MCF 10A (cell line): Measurements from ENCODE around the gene CEACAM5. TPM values are rescaled to one million over a fixed set of nuclear protein-coding genes. Genes with fewer than 3 reads are reported as not detected.
A peak's percentile ranks its signal among the peaks of the same experiment; 100 is the strongest.

Experiments used
- BruUV-seq: library from RNA; stranded (reverse); fragments of 400-500 nt; replicated peaks from 2 replicates; lab custom pipeline; 2021; lab: Mats Ljungman, UMichigan
- CTCF ChIA-PET: fragments of 300-600 bp; sonication (Branson Sonifier 250); formaldehyde crosslinking; extraction: SDS; loops from one replicate; lab custom pipeline; 2021; ENCODE audit warnings: antibody characterized with exemption, inconsistent platforms; lab: Yijun Ruan, JAX
- POLR2A ChIA-PET: fragments of 300-600, 350-650 bp; sonication (Branson Sonifier 250); formaldehyde crosslinking; extraction: SDS; loops from one replicate; lab custom pipeline; 2020; ENCODE audit warnings: antibody characterized with exemption, inconsistent platforms; lab: Yijun Ruan, JAX
- DNase-seq: peaks from one replicate; pipeline ENCODE4 v3.0.0-alpha.2; 2018; ENCODE audit not compliant: unreplicated experiment
- H3K27ac Mint-ChIP-seq: one replicate; pipeline ENCODE4 v1.8.0; 2022; ENCODE audit warnings: mild to moderate bottlenecking, low read depth, mixed read lengths; ENCODE audit not compliant: unreplicated experiment
- H3K27me3 Mint-ChIP-seq: one replicate; pipeline ENCODE4 v1.8.0; 2022; ENCODE audit warnings: mixed read lengths; ENCODE audit not compliant: insufficient read depth, unreplicated experiment
- H3K36me3 Mint-ChIP-seq: one replicate; pipeline ENCODE4 v1.8.0; 2022; ENCODE audit warnings: mild to moderate bottlenecking, moderate library complexity, mixed read lengths; ENCODE audit not compliant: insufficient read depth, unreplicated experiment
- H3K4me1 Mint-ChIP-seq: one replicate; pipeline ENCODE4 v1.8.0; 2022; ENCODE audit warnings: mixed read lengths; ENCODE audit not compliant: insufficient read depth, unreplicated experiment
- H3K4me3 Mint-ChIP-seq: one replicate; pipeline ENCODE4 v1.8.0; 2022; ENCODE audit warnings: mild to moderate bottlenecking, moderate library complexity, mixed read lengths; ENCODE audit not compliant: unreplicated experiment
- H3K9me3 Mint-ChIP-seq: one replicate; pipeline ENCODE4 v1.8.0; 2022; ENCODE audit warnings: mixed read lengths; ENCODE audit not compliant: unreplicated experiment
- CTCF ChIP-seq: fragments of 200-600 bp; IDR thresholded peaks from one replicate; pipeline ENCODE4 v1.8.0; 2022; ENCODE audit warnings: antibody characterized with exemption, mild to moderate bottlenecking; ENCODE audit not compliant: unreplicated experiment
- intact Hi-C: fragments of 100-400 bp; cut with micrococcal nuclease; formaldehyde crosslinking; loops from 2 replicates; pipeline ENCODE4 v1.14.1; 2022
- total RNA-seq: library from RNA; stranded (reverse); gene quantifications from 2 replicates; pipeline ENCODE4 v1.2.3, GENCODE V29; 2022

The CEACAM5 gene
- total RNA-seq, 1 experiment from 2014 or later, result not detected

- Mint-ChIP-seq H3K4me3 (no peak overlapping the region), H3K36me3 (no peaks in the 10 kb centered on the region), H3K4me1 (no peaks in the 10 kb centered on the region), H3K27me3 (peaks cover 58% of the 10 kb centered on the region), H3K27ac (no peak overlapping the region), H3K9me3 (no peaks in the 10 kb centered on the region)
- ChIA-PET CTCF (interaction anchor here (0.6 to 1.5 kb wide), 2 partner anchors 45 to 53 kb away, joined by 3 to 5 read pairs; no protein-coding TSS in a partner anchor), POLR2A (interaction anchor here (0.7 kb wide), 1 partner anchor 51 kb away, joined by 3 read pairs; no protein-coding TSS in a partner anchor)
- DNase-seq, result no peak
- intact Hi-C loops, result loop anchor here (5.0 kb wide), 1 partner anchor 52 kb away; no protein-coding TSS in a partner anchor
- BruUV-seq, result no TSS peak
- TF ChIP-seq CTCF, result no peak
Observed at GRCh38 chr19:41694196-41694595, 14.2 kb upstream of the CEACAM5 start.

DNA sequence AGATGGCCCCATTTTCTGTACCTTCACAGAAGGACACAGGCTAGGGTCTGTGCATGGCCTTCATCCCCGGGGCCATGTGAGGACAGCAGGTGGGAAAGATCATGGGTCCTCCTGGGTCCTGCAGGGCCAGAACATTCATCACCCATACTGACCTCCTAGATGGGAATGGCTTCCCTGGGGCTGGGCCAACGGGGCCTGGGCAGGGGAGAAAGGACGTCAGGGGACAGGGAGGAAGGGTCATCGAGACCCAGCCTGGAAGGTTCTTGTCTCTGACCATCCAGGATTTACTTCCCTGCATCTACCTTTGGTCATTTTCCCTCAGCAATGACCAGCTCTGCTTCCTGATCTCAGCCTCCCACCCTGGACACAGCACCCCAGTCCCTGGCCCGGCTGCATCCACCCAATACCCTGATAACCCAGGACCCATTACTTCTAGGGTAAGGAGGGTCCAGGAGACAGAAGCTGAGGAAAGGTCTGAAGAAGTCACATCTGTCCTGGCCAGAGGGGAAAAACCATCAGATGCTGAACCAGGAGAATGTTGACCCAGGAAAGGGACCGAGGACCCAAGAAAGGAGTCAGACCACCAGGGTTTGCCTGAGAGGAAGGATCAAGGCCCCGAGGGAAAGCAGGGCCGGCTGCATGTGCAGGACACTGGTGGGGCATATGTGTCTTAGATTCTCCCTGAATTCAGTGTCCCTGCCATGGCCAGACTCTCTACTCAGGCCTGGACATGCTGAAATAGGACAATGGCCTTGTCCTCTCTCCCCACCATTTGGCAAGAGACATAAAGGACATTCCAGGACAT is 13.4 kb upstream of the CEACAM5 start:
- Mint-ChIP-seq H3K9me3 (no peaks in the 10 kb centered on the region), H3K27ac (no peak overlapping the region), H3K36me3 (no peaks in the 10 kb centered on the region), H3K27me3 (peaks cover 55% of the 10 kb centered on the region), H3K4me3 (no peak overlapping the region), H3K4me1 (no peaks in the 10 kb centered on the region)
- CTCF ChIA-PET, result no interaction called here
- DNase-seq, result no peak
- intact Hi-C loops, result loop anchor here (5.0 kb wide), 1 partner anchor 53 kb away; no protein-coding TSS in a partner anchor
- POLR2A ChIA-PET, result no interaction called here
- TF ChIP-seq CTCF, result no peak
- no TSS peak for BruUV-seq

GRCh38 chr19:41695745-41696144 is 12.7 kb upstream of the CEACAM5 start:
- POLR2A ChIA-PET, result no interaction called here
- Mint-ChIP-seq H3K9me3 (no peaks in the 10 kb centered on the region), H3K4me1 (no peaks in the 10 kb centered on the region), H3K27ac (no peak overlapping the region), H3K4me3 (no peak overlapping the region), H3K27me3 (peaks cover 53% of the 10 kb centered on the region), H3K36me3 (no peaks in the 10 kb centered on the region)
- CTCF ChIA-PET, result no interaction called here
- no TSS peak for BruUV-seq
- intact Hi-C loops, result no loop called here
- no peak for DNase-seq
- TF ChIP-seq CTCF, result no peak

DNA sequence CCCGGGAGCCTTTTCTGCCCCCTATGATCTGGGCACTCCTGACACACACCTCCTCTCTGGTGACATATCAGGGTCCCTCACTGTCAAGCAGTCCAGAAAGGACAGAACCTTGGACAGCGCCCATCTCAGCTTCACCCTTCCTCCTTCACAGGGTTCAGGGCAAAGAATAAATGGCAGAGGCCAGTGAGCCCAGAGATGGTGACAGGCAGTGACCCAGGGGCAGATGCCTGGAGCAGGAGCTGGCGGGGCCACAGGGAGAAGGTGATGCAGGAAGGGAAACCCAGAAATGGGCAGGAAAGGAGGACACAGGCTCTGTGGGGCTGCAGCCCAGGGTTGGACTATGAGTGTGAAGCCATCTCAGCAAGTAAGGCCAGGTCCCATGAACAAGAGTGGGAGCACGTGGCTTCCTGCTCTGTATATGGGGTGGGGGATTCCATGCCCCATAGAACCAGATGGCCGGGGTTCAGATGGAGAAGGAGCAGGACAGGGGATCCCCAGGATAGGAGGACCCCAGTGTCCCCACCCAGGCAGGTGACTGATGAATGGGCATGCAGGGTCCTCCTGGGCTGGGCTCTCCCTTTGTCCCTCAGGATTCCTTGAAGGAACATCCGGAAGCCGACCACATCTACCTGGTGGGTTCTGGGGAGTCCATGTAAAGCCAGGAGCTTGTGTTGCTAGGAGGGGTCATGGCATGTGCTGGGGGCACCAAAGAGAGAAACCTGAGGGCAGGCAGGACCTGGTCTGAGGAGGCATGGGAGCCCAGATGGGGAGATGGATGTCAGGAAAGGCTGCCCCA is 11.8 kb upstream of the CEACAM5 start:
- no TSS peak for BruUV-seq
- intact Hi-C loops, result no loop called here
- no peaks in the 10 kb centered on the region for H3K4me1 Mint-ChIP-seq
- ChIA-PET POLR2A (no interaction called here), CTCF (no interaction called here)
- no peaks in the 10 kb centered on the region for H3K9me3 Mint-ChIP-seq
- H3K27ac Mint-ChIP-seq, result no peak overlapping the region
- peaks cover 44% of the 10 kb centered on the region for H3K27me3 Mint-ChIP-seq
- peak; percentile 32 for DNase-seq
- H3K4me3 Mint-ChIP-seq, result no peak overlapping the region
- no peaks in the 10 kb centered on the region for H3K36me3 Mint-ChIP-seq
- no peak for TF ChIP-seq CTCF
